Endothelial cell of umbilical vein (primary cell): ENCODE results near the gene SPTLC3. TPM values are rescaled to one million over a fixed set of nuclear protein-coding genes. Genes with fewer than 3 reads are reported as not detected.

Experiments used
- BruUV-seq: library from RNA; stranded (reverse); fragments of 400-500 nt; replicated peaks from 2 replicates; lab custom pipeline; 2021; lab: Mats Ljungman, UMichigan
- CTCF ChIA-PET: fragments of 300-600, 350-600 bp; sonication (Branson Sonifier 250); formaldehyde crosslinking; loops from one replicate; lab custom pipeline; 2021; ENCODE audit warnings: antibody characterized with exemption, inconsistent platforms; lab: Charles Lee
- POLR2A ChIA-PET: fragments of 300-600, 350-600 bp; sonication (Branson Sonifier 250); formaldehyde crosslinking; loops from one replicate; lab custom pipeline; 2021; ENCODE audit warnings: antibody characterized with exemption, inconsistent platforms; lab: Charles Lee
- DNase-seq: peaks from one replicate; pipeline ENCODE4 v3.0.0-alpha.2; 2011; ENCODE audit warnings: low read depth, low spot score
- FAIRE-seq: peaks from 2 replicates; lab custom pipeline; 2011; peaks lifted over from hg19 to GRCh38; lab: Jason Lieb, UNC
- H2AFZ ChIP-seq: 2 replicates; pipeline ENCODE4 v1.6.0; 2012; ENCODE audit warnings: low read depth, low read length, control low read depth, inconsistent platforms
- H3K27ac ChIP-seq: 2 replicates; pipeline ENCODE4 v1.5.1; 2011; ENCODE audit warnings: low read depth, mild to moderate bottlenecking, control low read depth, low read length, moderate library complexity; ENCODE audit not compliant: insufficient read depth
- H3K27me3 ChIP-seq, 2 experiments: 2 replicates each; pipeline versions ENCODE4 v1.6.0 to v1.6.1; 2011; ENCODE audit warnings: low read length in 2 of 2, mixed read lengths in 1 of 2; ENCODE audit not compliant: control insufficient read depth in 2 of 2, insufficient read depth in 2 of 2
- H3K36me3 ChIP-seq, 2 experiments: 2 replicates in 1 of 2; 3 replicates in 1 of 2; pipeline ENCODE4 v1.5.1; 2011; ENCODE audit warnings: low read length in 2 of 2, mild to moderate bottlenecking in 1 of 2, moderate library complexity in 1 of 2; ENCODE audit not compliant: control insufficient read depth in 2 of 2, insufficient read depth in 2 of 2; ENCODE audit errors: extremely low read depth in 1 of 2
- H3K4me1 ChIP-seq: 3 replicates; pipeline ENCODE4 v1.5.1; 2011; ENCODE audit warnings: mild to moderate bottlenecking, low read length; ENCODE audit not compliant: control insufficient read depth, insufficient read depth; ENCODE audit errors: extremely low read depth
- H3K4me2 ChIP-seq: 2 replicates; pipeline ENCODE4 v1.6.1; 2011; ENCODE audit warnings: low read length, control low read depth, mixed read lengths; ENCODE audit not compliant: insufficient read depth
- H3K4me3 ChIP-seq, 3 experiments: fragments of 200-600 bp in 1 of 3; sonication (generic), shearing (Covaris generic) in 1 of 3; replicated peaks in 1 of 3; 2 replicates each; pipeline ENCODE4 v1.5.1; 2011 to 2016; ENCODE audit warnings: control low read depth in 3 of 3, low read length in 3 of 3, mild to moderate bottlenecking in 2 of 3, inconsistent platforms in 1 of 3, low read depth in 1 of 3, moderate library complexity in 1 of 3; ENCODE audit not compliant: insufficient read depth in 1 of 3
- H3K79me2 ChIP-seq: 2 replicates; pipeline ENCODE4 v1.6.0; 2012; ENCODE audit warnings: low read length, inconsistent platforms; ENCODE audit not compliant: control insufficient read depth, insufficient read depth
- H3K9ac ChIP-seq: replicated peaks from 2 replicates; pipeline ENCODE3; 2011; ENCODE audit warnings: low read length, control low read depth; ENCODE audit not compliant: insufficient read depth; ENCODE audit errors: extremely low read depth
- H3K9me1 ChIP-seq: replicated peaks from 3 replicates; pipeline ENCODE4 v1.6.0; 2011; ENCODE audit warnings: mild to moderate bottlenecking, low read length; ENCODE audit not compliant: control insufficient read depth, insufficient read depth; ENCODE audit errors: extremely low read depth
- H3K9me3 ChIP-seq: replicated peaks from 2 replicates; pipeline ENCODE4 v1.5.1; 2012; ENCODE audit warnings: low read length, inconsistent platforms; ENCODE audit not compliant: control insufficient read depth, insufficient read depth
- H4K20me1 ChIP-seq: replicated peaks from 2 replicates; pipeline ENCODE3; 2011; ENCODE audit warnings: mild to moderate bottlenecking, low read length; ENCODE audit not compliant: control insufficient read depth, insufficient read depth; ENCODE audit errors: extremely low read depth
- EZH2 ChIP-seq: IDR thresholded peaks from 2 replicates; pipeline ENCODE4 v1.6.1; 2012; ENCODE audit warnings: borderline replicate concordance, low read depth, mild to moderate bottlenecking, moderate library complexity, low read length, inconsistent platforms; ENCODE audit not compliant: severe bottlenecking
- FOS ChIP-seq: IDR thresholded peaks from 2 replicates; pipeline ENCODE4 v1.6.1; 2011; ENCODE audit warnings: mild to moderate bottlenecking, low read length, moderate library complexity, borderline replicate concordance; ENCODE audit not compliant: insufficient read depth
- GATA2 ChIP-seq: IDR thresholded peaks from 2 replicates; pipeline ENCODE4 v1.7.0; 2011; ENCODE audit warnings: low read depth, mild to moderate bottlenecking, moderate library complexity, mixed read lengths, low read length; ENCODE audit not compliant: insufficient read length, insufficient read depth
- JUN ChIP-seq: IDR thresholded peaks from 2 replicates; pipeline ENCODE4 v1.6.1; 2011; ENCODE audit warnings: borderline replicate concordance, low read depth; ENCODE audit not compliant: insufficient read length, insufficient read depth
- MYC ChIP-seq: IDR thresholded peaks from one replicate; pipeline ENCODE4 v1.6.1; 2011; ENCODE audit warnings: mild to moderate bottlenecking, low read depth, low read length
- POLR2A ChIP-seq: IDR thresholded peaks from 2 replicates; pipeline ENCODE4 v1.6.1; 2012; ENCODE audit warnings: low read depth, mild to moderate bottlenecking, control low read depth, low read length
- POLR2AphosphoS5 ChIP-seq: IDR thresholded peaks from 2 replicates; pipeline ENCODE4 v1.6.1; 2012; ENCODE audit warnings: low read depth, mild to moderate bottlenecking, control low read depth, low read length, moderate library complexity; ENCODE audit not compliant: insufficient read depth
- dilution Hi-C: fragments of 300-500 bp; cut with MboI; formaldehyde crosslinking; loops from one replicate; pipeline ENCODE4 v1.15.0; 2019; ENCODE audit warnings: low sequenced_read_pairs; ENCODE audit not compliant: extremely low pct_ligation_motif_present
- intact Hi-C: fragments of 100-400 bp; cut with micrococcal nuclease; formaldehyde crosslinking; loops from one replicate; pipeline ENCODE4 v1.10.0; 2022
- polyA plus RNA-seq, 4 experiments: library from polyadenylated mRNA; depleted of rRNA in 3 of 4; stranded (reverse) in 3 of 4; unstranded in 1 of 4; fragments of >200 nt; gene quantifications; 2 replicates each; pipeline versions ENCODE4 v1.2.1 to v1.2.3, GENCODE V29; 2011 to 2012; ENCODE audit warnings: missing spikeins in 1 of 4
- total RNA-seq: library from RNA; stranded (reverse); gene quantifications from 2 replicates; pipeline ENCODE4 v1.2.3, GENCODE V29; 2021
- TF ChIP-seq, protein P1 (sequence below): IDR thresholded peaks from 2 replicates; pipeline ENCODE4 v1.6.1; 2011; ENCODE audit not compliant: insufficient read depth, insufficient read length
- TF ChIP-seq, protein P2 (sequence below), 2 donors: IDR thresholded peaks; 1 replicate in 1 of 2; 2 replicates in 1 of 2; pipeline ENCODE4 v1.5.1; 2011; ENCODE audit warnings: low read length in 2 of 2, mild to moderate bottlenecking in 2 of 2, moderate library complexity in 2 of 2, control low read depth in 1 of 2, inconsistent platforms in 1 of 2, low read depth in 1 of 2; ENCODE audit not compliant: insufficient read depth in 1 of 2; ENCODE audit errors: extremely low read depth in 1 of 2

SPTLC3 gene
- total and polyA plus RNA-seq, 2 donors (not counting 3 experiments of a cell fraction or from before 2014, with no cell fraction given) = 0.29 to 0.35 TPM

DNA sequence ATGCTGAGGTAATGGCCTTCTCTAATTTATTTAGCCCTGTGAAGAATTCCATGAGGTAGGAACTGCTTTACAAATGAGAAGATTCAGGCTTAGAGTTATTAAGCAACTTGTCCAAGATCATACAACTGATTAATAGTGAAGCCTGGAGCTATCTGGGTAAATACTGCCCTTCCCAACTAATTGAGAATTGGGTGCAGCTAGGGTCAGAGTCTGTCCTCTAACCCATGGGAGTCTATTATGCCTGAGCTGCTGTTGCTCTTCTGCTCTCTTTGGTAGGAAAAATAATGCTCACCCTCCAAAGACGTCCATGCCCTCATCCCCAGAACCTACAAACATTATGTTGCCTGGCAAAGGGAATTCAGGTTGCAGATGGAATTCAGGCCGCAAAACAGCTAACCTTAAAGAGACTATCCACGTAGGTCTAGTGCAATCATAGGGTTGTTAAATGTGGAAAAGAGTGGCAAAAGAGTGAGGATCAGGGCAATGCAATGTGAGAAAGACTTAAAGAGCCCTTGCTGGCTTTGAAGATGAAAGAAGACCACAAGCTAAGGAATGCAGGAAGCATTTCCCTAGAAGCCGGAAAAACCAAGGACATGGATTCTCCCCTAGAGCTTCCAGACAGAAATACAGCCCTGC, 90.1 kb downstream of the SPTLC3 start:
- Histone ChIP-seq H3K9me3 (no peaks in the 10 kb centered on the region), H3K4me1 (no peaks in the 10 kb centered on the region), H3K9ac (no peak overlapping the region), H3K36me3 (no peaks in the 10 kb centered on the region), H3K79me2 (no peaks in the 10 kb centered on the region), H3K27ac (no peak overlapping the region), H3K4me2 (no peak overlapping the region), H3K4me3 (no peak overlapping the region), H4K20me1 (no peaks in the 10 kb centered on the region), H3K27me3 (peaks cover 0 to 3% of the 10 kb centered on the region in 2 experiments), H3K9me1 (no peaks in the 10 kb centered on the region), H2AFZ (no peak overlapping the region)
- intact Hi-C loops (no loop called here), dilution Hi-C loops (no loop called here)
- DNase-seq (no peak), FAIRE-seq (no peak)
- BruUV-seq = no TSS peak
- ChIA-PET CTCF (interaction anchor here (0.8 to 1.3 kb wide), 4 partner anchors 9 to 174 kb away, joined by 3 to 5 read pairs (median 4); no protein-coding TSS in a partner anchor), POLR2A (no interaction called here)
- TF ChIP-seq EZH2 (no peak), FOS (no peak), JUN (no peak), POLR2A (no peak), GATA2 (no peak), MYC (no peak), POLR2AphosphoS5 (no peak)
- TF ChIP-seq, protein P1, sequence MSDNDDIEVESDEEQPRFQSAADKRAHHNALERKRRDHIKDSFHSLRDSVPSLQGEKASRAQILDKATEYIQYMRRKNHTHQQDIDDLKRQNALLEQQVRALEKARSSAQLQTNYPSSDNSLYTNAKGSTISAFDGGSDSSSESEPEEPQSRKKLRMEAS = no peak
- TF ChIP-seq, protein P2, sequence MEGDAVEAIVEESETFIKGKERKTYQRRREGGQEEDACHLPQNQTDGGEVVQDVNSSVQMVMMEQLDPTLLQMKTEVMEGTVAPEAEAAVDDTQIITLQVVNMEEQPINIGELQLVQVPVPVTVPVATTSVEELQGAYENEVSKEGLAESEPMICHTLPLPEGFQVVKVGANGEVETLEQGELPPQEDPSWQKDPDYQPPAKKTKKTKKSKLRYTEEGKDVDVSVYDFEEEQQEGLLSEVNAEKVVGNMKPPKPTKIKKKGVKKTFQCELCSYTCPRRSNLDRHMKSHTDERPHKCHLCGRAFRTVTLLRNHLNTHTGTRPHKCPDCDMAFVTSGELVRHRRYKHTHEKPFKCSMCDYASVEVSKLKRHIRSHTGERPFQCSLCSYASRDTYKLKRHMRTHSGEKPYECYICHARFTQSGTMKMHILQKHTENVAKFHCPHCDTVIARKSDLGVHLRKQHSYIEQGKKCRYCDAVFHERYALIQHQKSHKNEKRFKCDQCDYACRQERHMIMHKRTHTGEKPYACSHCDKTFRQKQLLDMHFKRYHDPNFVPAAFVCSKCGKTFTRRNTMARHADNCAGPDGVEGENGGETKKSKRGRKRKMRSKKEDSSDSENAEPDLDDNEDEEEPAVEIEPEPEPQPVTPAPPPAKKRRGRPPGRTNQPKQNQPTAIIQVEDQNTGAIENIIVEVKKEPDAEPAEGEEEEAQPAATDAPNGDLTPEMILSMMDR (IDR thresholded peaks at IDR 0.05; ENCODE audit: extremely low read depth in 1 of 2, insufficient read depth in 1 of 2, low read depth in 1 of 2, low read length in 2 of 2) = no peak
